Ishikawa (cell line): ENCODE measurements around the gene CLSTN2.

Experiments
- CEBPB ChIP-seq: IDR thresholded peaks from 2 replicates; pipeline ENCODE4 v1.6.1; 2012
- CREB1 ChIP-seq: IDR thresholded peaks from 2 replicates; pipeline ENCODE4 v1.6.1; 2012; ENCODE audit warnings: low read depth
- EGR1 ChIP-seq: IDR thresholded peaks from 2 replicates; pipeline ENCODE4 v1.6.1; 2012
- EP300 ChIP-seq: IDR thresholded peaks from 2 replicates; pipeline ENCODE4 v1.6.1; 2012; ENCODE audit warnings: borderline replicate concordance
- FOXM1 ChIP-seq: IDR thresholded peaks from 2 replicates; pipeline ENCODE4 v1.6.1; 2012; ENCODE audit warnings: low read depth, borderline replicate concordance
- MAX ChIP-seq: IDR thresholded peaks from 2 replicates; pipeline ENCODE4 v1.6.1; 2012
- NFIC ChIP-seq: IDR thresholded peaks from 2 replicates; pipeline ENCODE4 v1.6.1; 2012
- RAD21 ChIP-seq: IDR thresholded peaks from 2 replicates; pipeline ENCODE4 v1.6.1; 2012; ENCODE audit warnings: low read depth
- REST ChIP-seq: IDR thresholded peaks from 2 replicates; pipeline ENCODE4 v1.6.1; 2012; ENCODE audit warnings: low read depth, mild to moderate bottlenecking
- TAF1 ChIP-seq: IDR thresholded peaks from 2 replicates; pipeline ENCODE4 v1.6.1; 2012; ENCODE audit warnings: low read depth, mild to moderate bottlenecking
- TCF12 ChIP-seq: IDR thresholded peaks from 2 replicates; pipeline ENCODE4 v1.6.1; 2012; ENCODE audit warnings: low read depth
- TEAD4 ChIP-seq: IDR thresholded peaks from 2 replicates; pipeline ENCODE4 v1.6.1; 2012
- USF1 ChIP-seq: IDR thresholded peaks from 2 replicates; pipeline ENCODE4 v1.6.1; 2012
- YY1 ChIP-seq: IDR thresholded peaks from 2 replicates; pipeline ENCODE4 v1.6.1; 2012; ENCODE audit warnings: low read depth
- ZBTB7A ChIP-seq: IDR thresholded peaks from 2 replicates; pipeline ENCODE4 v1.6.1; 2012; ENCODE audit warnings: low read depth

Gene CLSTN2

GRCh38 chr3:139978966-139979365, 44.0 kb downstream of the CLSTN2 start:
- TF ChIP-seq USF1 (no peak), YY1 (no peak), NFIC (no peak), MAX (no peak)

- TF ChIP-seq ZBTB7A (no peak), TEAD4 (no peak), CREB1 (no peak), EGR1 (no peak), USF1 (no peak), EP300 (no peak), TAF1 (no peak), FOXM1 (no peak), MAX (no peak), NFIC (no peak), CEBPB (no peak), RAD21 (no peak), TCF12 (no peak), REST (no peak), YY1 (no peak)
Observed at GRCh38 chr3:139979991-139980390, 45.0 kb downstream of the CLSTN2 start.

GRCh38 chr3:139982404-139982803, 47.4 kb downstream of the CLSTN2 start:
- TF ChIP-seq CEBPB (no peak), CREB1 (no peak), TCF12 (no peak), TEAD4 (no peak), RAD21 (no peak), FOXM1 (no peak), NFIC (no peak), EP300 (no peak), YY1 (no peak), MAX (no peak), REST (no peak), USF1 (no peak), EGR1 (no peak), TAF1 (no peak), ZBTB7A (no peak)

- TF ChIP-seq EP300 (no peak), TCF12 (no peak), TAF1 (no peak), RAD21 (no peak), EGR1 (no peak), CEBPB (no peak), USF1 (no peak), FOXM1 (no peak), REST (no peak), NFIC (no peak), TEAD4 (no peak), CREB1 (no peak), YY1 (no peak)
Observed at GRCh38 chr3:139985576-139985975, 50.6 kb downstream of the CLSTN2 start.
